ENCODE results near the gene DYRK2. TPM values are rescaled to one million over a fixed set of nuclear protein-coding genes. Genes with fewer than 3 reads are reported as not detected.

DYRK2 gene
- total RNA-seq, 1 experiment from 2014 or later, result 28.6 TPM

- Histone ChIP-seq H3K4me1 (ENCODE audit: insufficient read depth, low read length, poor library complexity, severe bottlenecking) (no peaks in the 10 kb centered on the region), H3K27ac (ENCODE audit: low read depth, low read length, poor library complexity, severe bottlenecking) (no peak overlapping the region), H3K36me3 (ENCODE audit: insufficient read depth, low read length, poor library complexity, severe bottlenecking) (no peaks in the 10 kb centered on the region), H3K4me3 (ENCODE audit: low read depth, low read length, poor library complexity, severe bottlenecking) (no peak overlapping the region), H3K9me3 (ENCODE audit: low read depth, low read length, poor library complexity, severe bottlenecking) (no peaks in the 10 kb centered on the region), H3K27me3 (replicated peaks; ENCODE audit: insufficient read depth, low read depth, low read length, poor library complexity) (no peaks in the 10 kb centered on the region)
- BruUV-seq (replicated peaks), result no TSS peak
- TF ChIP-seq CTCF (conservative IDR thresholded peaks at IDR 0.05; ENCODE audit: low read depth, low read length) (no peak), EZH2 (IDR thresholded peaks at IDR 0.05; ENCODE audit: borderline replicate concordance, low read depth, low read length, poor library complexity, severe bottlenecking) (no peak)
- intact Hi-C loops (cut with micrococcal nuclease; ENCODE audit: unreplicated experiment), result no loop called here
- ChIA-PET CTCF (no interaction called here), POLR2A (ENCODE audit: low non-redundant PET) (no interaction called here)
- no peak for DNase-seq (ENCODE audit: low spot score)
Measured at GRCh38 chr12:67626156-67626555, 22.4 kb upstream of the DYRK2 start.

- Histone ChIP-seq H3K4me1 (ENCODE audit: insufficient read depth, low read length, poor library complexity, severe bottlenecking) (no peaks in the 10 kb centered on the region), H3K4me3 (ENCODE audit: low read depth, low read length, poor library complexity, severe bottlenecking) (no peak overlapping the region), H3K9me3 (ENCODE audit: low read depth, low read length, poor library complexity, severe bottlenecking) (no peaks in the 10 kb centered on the region), H3K27me3 (replicated peaks; ENCODE audit: insufficient read depth, low read depth, low read length, poor library complexity) (no peaks in the 10 kb centered on the region), H3K36me3 (ENCODE audit: insufficient read depth, low read length, poor library complexity, severe bottlenecking) (no peaks in the 10 kb centered on the region), H3K27ac (ENCODE audit: low read depth, low read length, poor library complexity, severe bottlenecking) (no peak overlapping the region)
- intact Hi-C loops (cut with micrococcal nuclease; ENCODE audit: unreplicated experiment), result no loop called here
- no TSS peak for BruUV-seq (replicated peaks)
- CTCF ChIA-PET, result no interaction called here
- TF ChIP-seq EZH2 (IDR thresholded peaks at IDR 0.05; ENCODE audit: borderline replicate concordance, low read depth, low read length, poor library complexity, severe bottlenecking) (no peak), CTCF (conservative IDR thresholded peaks at IDR 0.05; ENCODE audit: low read depth, low read length) (no peak)
- DNase-seq (ENCODE audit: low spot score), result no peak
- POLR2A ChIA-PET (ENCODE audit: low non-redundant PET), result no interaction called here
Measured at GRCh38 chr12:67630373-67631088, 18.0 kb upstream of the DYRK2 start.

GRCh38 chr12:67632005-67632404 lies 16.5 kb upstream of the DYRK2 start:
- no peak overlapping the region for H3K4me3 ChIP-seq (ENCODE audit: low read depth, low read length, poor library complexity, severe bottlenecking)
- no peaks in the 10 kb centered on the region for H3K27me3 ChIP-seq (replicated peaks; ENCODE audit: insufficient read depth, low read depth, low read length, poor library complexity)
- ChIA-PET POLR2A (ENCODE audit: low non-redundant PET) (interaction anchor here (0.6 kb wide), 1 partner anchor 20 kb away, joined by 3 read pairs; no protein-coding TSS in a partner anchor), CTCF (interaction anchor here (0.6 kb wide), 1 partner anchor 275 kb away, joined by 3 read pairs; no protein-coding TSS in a partner anchor)
- TF ChIP-seq EZH2 (IDR thresholded peaks at IDR 0.05; ENCODE audit: borderline replicate concordance, low read depth, low read length, poor library complexity, severe bottlenecking) (no peak), CTCF (conservative IDR thresholded peaks at IDR 0.05; ENCODE audit: low read depth, low read length) (no peak)
- no peak overlapping the region for H3K27ac ChIP-seq (ENCODE audit: low read depth, low read length, poor library complexity, severe bottlenecking)
- intact Hi-C loops (cut with micrococcal nuclease; ENCODE audit: unreplicated experiment), result no loop called here
- H3K36me3 ChIP-seq (ENCODE audit: insufficient read depth, low read length, poor library complexity, severe bottlenecking), result no peaks in the 10 kb centered on the region
- no peaks in the 10 kb centered on the region for H3K9me3 ChIP-seq (ENCODE audit: low read depth, low read length, poor library complexity, severe bottlenecking)
- H3K4me1 ChIP-seq (ENCODE audit: insufficient read depth, low read length, poor library complexity, severe bottlenecking), result no peaks in the 10 kb centered on the region
- DNase-seq (ENCODE audit: low spot score), result no peak
- BruUV-seq (replicated peaks), result no TSS peak
